CD4-positive, alpha-beta T cell (primary cell): ENCODE measurements around the gene PTBP3. TPM values are rescaled to one million over a fixed set of nuclear protein-coding genes. Genes with fewer than 3 reads are reported as not detected.
"Not testable (repeated sequence)": the region's sequence is repeated elsewhere in the genome, so short reads cannot be mapped to it uniquely, and the experiment has no call there.

ENCODE experiments used
- ATAC-seq: fragments of 200-7000 bp; cut with Tn5 transposase; one replicate; pipeline ENCODE4 v1.10.0; 2022; ENCODE audit warnings: mild to moderate bottlenecking; ENCODE audit not compliant: poor library complexity
- CTCF ChIA-PET: fragments of 350-600 bp; sonication (Branson Sonifier 250); formaldehyde crosslinking; loops from one replicate; lab custom pipeline; 2021; ENCODE audit warnings: antibody characterized with exemption, inconsistent platforms; lab: Charles Lee
- POLR2A ChIA-PET: fragments of 350-600 bp; sonication (Branson Sonifier 250); formaldehyde crosslinking; loops from one replicate; lab custom pipeline; 2021; ENCODE audit warnings: antibody characterized with exemption, inconsistent platforms; lab: Charles Lee
- DNase-seq, 14 experiments: peaks; one replicate each; pipeline ENCODE4 v3.0.0-alpha.2; 2013 to 2020; ENCODE audit warnings: mixed read lengths in 2 of 14
- H3K27ac ChIP-seq, 2 donors: one replicate each; pipeline versions ENCODE4 v1.5.1 to v1.7.0; 2013; ENCODE audit warnings: low read length in 2 of 2, low read depth in 1 of 2, mild to moderate bottlenecking in 1 of 2
- H3K27me3 ChIP-seq, 2 experiments: 1 replicate in 1 of 2; 2 replicates in 1 of 2; pipeline versions ENCODE4 v1.6.1 to v1.7.0; 2013; ENCODE audit warnings: low read length in 2 of 2, control low read depth in 1 of 2, mild to moderate bottlenecking in 1 of 2, moderate library complexity in 1 of 2; ENCODE audit not compliant: insufficient read depth in 2 of 2, control insufficient read depth in 1 of 2
- H3K36me3 ChIP-seq: one replicate; pipeline ENCODE4 v1.6.1; 2013; ENCODE audit warnings: low read length, control low read depth; ENCODE audit not compliant: insufficient read depth
- H3K4me1 ChIP-seq: one replicate; pipeline ENCODE4 v1.6.1; 2013; ENCODE audit warnings: low read length, control low read depth; ENCODE audit not compliant: insufficient read depth
- H3K4me3 ChIP-seq: one replicate; pipeline ENCODE4 v1.5.1; 2013; ENCODE audit warnings: mild to moderate bottlenecking, low read length, moderate library complexity
- H3K9me3 ChIP-seq, 2 experiments: 1 replicate in 1 of 2; 2 replicates in 1 of 2; pipeline versions ENCODE4 v1.6.1 to v1.7.0; 2013; ENCODE audit warnings: low read length in 2 of 2, mild to moderate bottlenecking in 2 of 2, control low read depth in 1 of 2, moderate library complexity in 1 of 2; ENCODE audit not compliant: control insufficient read depth in 1 of 2, insufficient read depth in 1 of 2
- H3K27ac Mint-ChIP-seq: one replicate; pipeline ENCODE4 v1.8.0; 2020; ENCODE audit warnings: mixed read lengths
- H3K27me3 Mint-ChIP-seq: one replicate; pipeline ENCODE4 v1.8.0; 2021; ENCODE audit warnings: mixed read lengths
- H3K36me3 Mint-ChIP-seq: one replicate; pipeline ENCODE4 v1.8.0; 2021; ENCODE audit warnings: low read depth, mixed read lengths
- H3K4me1 Mint-ChIP-seq: one replicate; pipeline ENCODE4 v1.8.0; 2021; ENCODE audit warnings: low read depth, mixed read lengths
- H3K4me3 Mint-ChIP-seq: one replicate; pipeline ENCODE4 v1.8.0; 2020; ENCODE audit warnings: mild to moderate bottlenecking, mixed read lengths
- H3K9me3 Mint-ChIP-seq: one replicate; pipeline ENCODE4 v1.8.0; 2020; ENCODE audit warnings: mixed read lengths
- intact Hi-C, 2 experiments: fragments of 100-400 bp; cut with DNase I in 1 of 2; cut with micrococcal nuclease in 1 of 2; formaldehyde crosslinking; loops; one replicate each; pipeline versions ENCODE4 v1.15.1 to v1.9.0; 2023 to 2025; cut with DNase I, micrococcal nuclease
- total RNA-seq, 174 experiments: library from RNA in 2 of 174; stranded (reverse) in 2 of 174; gene quantifications; one replicate each; pipeline ENCODE4 v1.2.3 and lab custom pipeline; 2021 to 2026
- TF ChIP-seq, protein P1 (sequence below): fragments of 200-600 bp; IDR thresholded peaks from one replicate; pipeline ENCODE4 v1.8.0; 2022; ENCODE audit warnings: antibody characterized with exemption, mild to moderate bottlenecking

The PTBP3 gene
- total RNA-seq, 2 experiments from 2014 or later = 100.0 to 110 TPM

- no peak overlapping the region for H3K27ac ChIP-seq
- H3K27me3 ChIP-seq = no peaks in the 10 kb centered on the region
- no peak overlapping the region for H3K4me3 ChIP-seq
- Mint-ChIP-seq H3K27ac (no peak overlapping the region), H3K4me3 (no peak overlapping the region), H3K36me3 (peaks cover 77% of the 10 kb centered on the region), H3K27me3 (no peaks in the 10 kb centered on the region), H3K9me3 (no peaks in the 10 kb centered on the region), H3K4me1 (peaks cover 39% of the 10 kb centered on the region)
- TF ChIP-seq, protein P1, sequence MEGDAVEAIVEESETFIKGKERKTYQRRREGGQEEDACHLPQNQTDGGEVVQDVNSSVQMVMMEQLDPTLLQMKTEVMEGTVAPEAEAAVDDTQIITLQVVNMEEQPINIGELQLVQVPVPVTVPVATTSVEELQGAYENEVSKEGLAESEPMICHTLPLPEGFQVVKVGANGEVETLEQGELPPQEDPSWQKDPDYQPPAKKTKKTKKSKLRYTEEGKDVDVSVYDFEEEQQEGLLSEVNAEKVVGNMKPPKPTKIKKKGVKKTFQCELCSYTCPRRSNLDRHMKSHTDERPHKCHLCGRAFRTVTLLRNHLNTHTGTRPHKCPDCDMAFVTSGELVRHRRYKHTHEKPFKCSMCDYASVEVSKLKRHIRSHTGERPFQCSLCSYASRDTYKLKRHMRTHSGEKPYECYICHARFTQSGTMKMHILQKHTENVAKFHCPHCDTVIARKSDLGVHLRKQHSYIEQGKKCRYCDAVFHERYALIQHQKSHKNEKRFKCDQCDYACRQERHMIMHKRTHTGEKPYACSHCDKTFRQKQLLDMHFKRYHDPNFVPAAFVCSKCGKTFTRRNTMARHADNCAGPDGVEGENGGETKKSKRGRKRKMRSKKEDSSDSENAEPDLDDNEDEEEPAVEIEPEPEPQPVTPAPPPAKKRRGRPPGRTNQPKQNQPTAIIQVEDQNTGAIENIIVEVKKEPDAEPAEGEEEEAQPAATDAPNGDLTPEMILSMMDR = no peak
- intact Hi-C loops = no loop called here
- no peaks in the 10 kb centered on the region for H3K9me3 ChIP-seq
- H3K36me3 ChIP-seq = peaks cover 33% of the 10 kb centered on the region
- H3K4me1 ChIP-seq = no peaks in the 10 kb centered on the region
- CTCF ChIA-PET = no interaction called here
- DNase-seq = no peak
- ATAC-seq = no peak
- POLR2A ChIA-PET = no interaction called here
These were observed 65.0 kb downstream of the PTBP3 start for GRCh38 chr9:112268413-112268812.

GRCh38 chr9:112267086-112267485 is 66.3 kb downstream of the PTBP3 start:
- H3K4me3 Mint-ChIP-seq, intact Hi-C loops, H3K27ac Mint-ChIP-seq, H3K4me3 ChIP-seq, DNase-seq, H3K27me3 ChIP-seq, POLR2A ChIA-PET, H3K9me3 ChIP-seq, H3K4me1 ChIP-seq, H3K27me3 Mint-ChIP-seq, H3K27ac ChIP-seq, H3K9me3 Mint-ChIP-seq, ATAC-seq, CTCF ChIA-PET: not testable (repeated sequence)
- peaks cover 28% of the 10 kb centered on the region for H3K4me1 Mint-ChIP-seq
- peaks cover 78% of the 10 kb centered on the region for H3K36me3 Mint-ChIP-seq
- peaks cover 34% of the 10 kb centered on the region for H3K36me3 ChIP-seq

DNA sequence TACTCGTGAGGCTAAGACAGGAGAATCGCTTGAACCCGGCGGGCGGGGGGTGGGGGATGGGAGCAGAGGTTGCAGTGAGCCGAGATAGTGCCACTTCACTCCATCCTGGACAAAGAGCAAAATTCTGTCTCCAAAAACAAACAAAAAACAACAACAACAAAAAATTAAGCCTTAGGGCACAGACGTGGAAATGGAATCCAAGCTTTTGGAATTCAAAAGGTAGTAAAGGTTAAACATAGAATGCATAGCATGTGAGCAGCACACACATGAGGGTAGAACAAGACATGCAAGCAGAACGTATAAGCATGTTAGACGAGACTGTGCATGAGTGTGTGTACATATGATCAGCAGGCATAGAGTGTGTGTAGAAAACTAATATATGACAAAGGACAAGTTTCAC is 68.0 kb downstream of the PTBP3 start:
- POLR2A ChIA-PET = no interaction called here
- Mint-ChIP-seq H3K27me3 (no peaks in the 10 kb centered on the region), H3K4me3 (no peak overlapping the region), H3K9me3 (no peaks in the 10 kb centered on the region), H3K4me1 (peaks cover 36% of the 10 kb centered on the region), H3K27ac (no peak overlapping the region), H3K36me3 (peaks cover 81% of the 10 kb centered on the region)
- H3K36me3 ChIP-seq = peaks cover 31% of the 10 kb centered on the region
- H3K27me3 ChIP-seq = no peaks in the 10 kb centered on the region
- no peak overlapping the region for H3K4me3 ChIP-seq
- H3K9me3 ChIP-seq = no peaks in the 10 kb centered on the region
- ATAC-seq = no peak
- DNase-seq = no peak
- CTCF ChIA-PET = interaction anchor here (1.0 kb wide), 1 partner anchor 34 kb away, joined by 3 read pairs; no protein-coding TSS in a partner anchor
- no peaks in the 10 kb centered on the region for H3K4me1 ChIP-seq
- intact Hi-C loops = no loop called here
- TF ChIP-seq, protein P1 = no peak
- no peak overlapping the region for H3K27ac ChIP-seq

GRCh38 chr9:112262577-112262976 is 70.8 kb downstream of the PTBP3 start:
- Histone ChIP-seq H3K4me1 (no peaks in the 10 kb centered on the region), H3K27me3 (no peaks in the 10 kb centered on the region), H3K9me3 (no peaks in the 10 kb centered on the region), H3K4me3 (no peak overlapping the region), H3K27ac (no peak overlapping the region), H3K36me3 (peaks cover 32% of the 10 kb centered on the region)
- Mint-ChIP-seq H3K27me3 (no peaks in the 10 kb centered on the region), H3K4me3 (no peak overlapping the region), H3K36me3 (peaks cover 80% of the 10 kb centered on the region), H3K4me1 (peaks cover 34% of the 10 kb centered on the region), H3K9me3 (peaks cover 2% of the 10 kb centered on the region), H3K27ac (no peak overlapping the region)
- TF ChIP-seq, protein P1 = no peak
- DNase-seq (no peak), ATAC-seq (no peak)
- POLR2A ChIA-PET = no interaction called here
- CTCF ChIA-PET = no interaction called here
- intact Hi-C loops = no loop called here
